Measurements from ENCODE around the gene CLDN5.
"Not testable (repeated sequence)": the region's sequence is repeated elsewhere in the genome, so short reads cannot be mapped to it uniquely, and the experiment has no call there.

CLDN5 gene

DNA sequence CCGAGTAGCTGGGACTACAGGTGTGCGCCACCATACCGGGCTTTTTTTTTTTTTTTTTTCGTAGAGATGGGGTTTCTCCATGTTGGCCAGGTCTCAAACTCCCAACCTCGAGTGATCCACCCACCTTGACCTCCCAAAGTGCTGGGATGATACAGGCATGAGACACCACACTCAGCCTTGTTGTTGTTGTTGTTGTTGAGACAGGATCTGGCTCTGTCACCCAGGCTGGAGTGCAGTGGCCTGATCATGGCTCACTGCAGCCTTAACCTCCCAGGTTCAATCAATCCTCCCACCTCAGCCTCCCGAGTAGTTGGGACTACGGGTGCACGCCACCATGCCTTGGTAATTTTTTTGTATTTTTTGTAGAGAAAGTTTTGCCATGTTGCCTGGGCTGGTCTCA is 23.4 kb upstream of the CLDN5 start:
- no peak for DNase-seq

DNA sequence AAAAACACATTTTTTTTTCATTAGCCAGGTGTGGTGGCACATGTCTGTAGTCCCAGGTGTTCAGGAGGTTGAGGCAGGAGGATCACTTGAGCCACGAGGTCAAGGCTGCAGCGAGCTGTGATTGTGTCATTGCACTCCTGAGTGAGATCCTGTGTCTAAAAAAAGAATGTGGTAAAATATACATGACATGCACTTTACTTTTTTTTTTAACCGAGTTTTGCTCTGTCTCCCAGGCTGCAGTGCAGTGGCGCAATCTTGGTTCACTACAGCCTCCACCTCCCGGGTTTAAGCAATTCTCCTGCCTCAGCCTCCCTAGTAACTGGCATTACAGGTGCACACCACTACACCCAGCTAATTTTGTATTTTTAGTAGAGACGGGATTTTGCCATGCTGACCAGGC is 22.5 kb upstream of the CLDN5 start:
- DNase-seq = no peak

DNA sequence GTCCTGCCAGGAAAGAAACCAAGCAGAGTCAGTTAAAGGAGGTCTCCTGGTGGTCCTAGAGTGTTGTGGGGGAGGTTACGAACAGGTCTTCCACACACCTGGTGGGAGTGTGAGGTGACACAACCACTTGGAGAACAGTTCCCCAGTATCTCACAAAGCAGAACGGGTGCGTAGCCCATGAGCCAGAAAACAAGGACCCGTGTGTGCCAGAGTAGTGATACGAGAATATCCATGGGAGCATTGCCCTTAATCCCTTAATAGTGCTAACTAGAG is 21.7 kb upstream of the CLDN5 start:
- no peak for DNase-seq

DNA sequence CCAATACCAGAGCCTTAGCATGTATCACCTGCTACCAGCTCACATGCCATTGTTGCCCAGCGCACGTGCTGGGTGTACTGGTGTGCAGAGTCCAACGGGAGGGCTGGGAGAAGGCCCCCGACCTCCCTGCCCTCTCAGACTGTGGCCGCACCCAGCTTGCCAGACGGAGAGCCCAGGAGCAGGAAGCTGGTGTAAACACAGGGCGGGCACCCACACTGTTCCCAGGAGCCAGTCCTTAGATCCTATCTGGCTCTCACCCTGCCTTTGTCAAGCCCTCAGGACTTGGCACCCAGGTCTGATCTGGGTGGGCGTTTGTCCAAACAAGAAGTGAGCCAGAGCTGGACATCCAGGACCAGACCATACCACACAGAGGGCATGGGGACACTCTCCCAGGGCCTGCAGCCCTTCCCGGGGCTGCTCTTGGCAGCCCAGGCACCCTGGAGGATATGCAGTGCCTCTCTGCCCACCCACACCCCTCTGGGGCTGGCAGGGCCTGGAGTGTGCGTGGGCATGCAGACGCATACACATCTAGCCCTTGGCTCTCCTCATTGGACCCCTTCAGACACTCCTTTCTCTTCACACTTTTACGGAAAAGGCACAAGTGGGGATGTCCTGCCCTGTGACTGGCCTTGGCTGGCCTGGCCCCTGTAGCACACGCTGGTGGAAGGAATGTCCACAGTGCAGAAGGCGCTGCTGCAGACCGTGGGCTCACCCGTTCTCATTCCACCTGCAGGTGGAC is 19.9 kb upstream of the CLDN5 start:
- no peak for DNase-seq

DNA sequence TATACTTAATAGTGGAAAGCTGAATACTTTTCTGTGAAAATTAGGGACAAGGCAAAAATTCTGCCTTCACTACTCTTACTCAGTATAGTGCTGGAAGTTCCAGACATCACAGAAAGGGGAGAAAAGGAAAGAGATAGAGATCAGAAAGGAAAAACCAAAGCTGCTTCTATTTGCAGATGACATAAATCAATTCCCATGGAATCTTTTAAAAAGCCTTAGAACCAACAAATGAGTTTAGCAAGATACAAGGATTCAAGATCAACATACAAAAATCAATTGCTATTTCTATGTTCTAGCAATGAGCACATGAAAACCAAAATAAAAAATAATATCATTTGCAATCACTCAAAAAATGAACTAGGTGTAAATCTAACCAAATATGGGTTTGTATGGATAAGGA is 16.2 kb upstream of the CLDN5 start:
- DNase-seq = no peak

DNA sequence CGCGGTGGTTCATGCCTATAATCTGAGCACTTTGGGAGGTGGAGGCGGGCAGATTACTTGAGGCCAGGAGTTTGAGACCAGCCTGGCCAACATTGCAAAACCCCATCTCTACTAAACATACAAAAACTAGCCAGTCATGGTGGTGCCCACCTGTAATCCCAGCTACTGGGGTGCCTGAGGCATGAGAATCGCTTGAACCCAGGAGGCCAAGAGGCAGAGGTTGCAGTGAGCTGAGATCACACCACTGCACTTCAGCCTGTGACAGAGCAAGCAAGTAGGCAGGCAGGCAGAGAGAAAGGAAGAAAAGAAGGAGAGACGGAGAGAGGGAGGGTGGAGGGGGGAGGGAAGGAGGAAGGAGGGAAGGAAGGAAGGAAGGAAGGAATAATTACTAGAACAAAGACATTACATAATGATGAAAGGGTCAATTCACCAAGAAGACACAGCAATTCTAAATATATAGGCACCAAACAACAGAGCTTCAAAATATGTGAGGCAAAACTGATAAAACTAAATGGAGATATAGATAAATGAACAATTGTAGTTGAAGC is 13.8 kb upstream of the CLDN5 start:
- DNase-seq = no peak

DNA sequence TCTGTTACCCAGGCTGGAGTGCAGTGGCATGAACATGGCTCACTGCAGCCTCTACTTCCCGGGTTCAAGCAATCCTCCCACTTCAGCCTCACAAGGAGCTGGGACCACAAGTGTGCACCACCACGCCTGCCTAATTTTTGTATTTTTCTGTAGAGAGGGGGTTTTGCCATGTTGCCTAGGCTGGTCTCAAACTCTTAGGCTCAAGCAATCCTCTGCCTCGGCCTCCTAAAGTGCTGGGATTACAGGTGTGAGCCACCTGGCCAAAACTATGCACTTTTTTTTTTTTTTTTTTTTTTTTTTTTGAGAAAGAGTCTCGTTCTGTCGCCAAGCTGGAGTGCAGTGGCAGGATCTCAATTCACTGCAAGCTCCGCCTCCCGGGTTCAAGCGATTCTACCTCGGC is 12.4 kb upstream of the CLDN5 start:
- no peak for DNase-seq

DNA sequence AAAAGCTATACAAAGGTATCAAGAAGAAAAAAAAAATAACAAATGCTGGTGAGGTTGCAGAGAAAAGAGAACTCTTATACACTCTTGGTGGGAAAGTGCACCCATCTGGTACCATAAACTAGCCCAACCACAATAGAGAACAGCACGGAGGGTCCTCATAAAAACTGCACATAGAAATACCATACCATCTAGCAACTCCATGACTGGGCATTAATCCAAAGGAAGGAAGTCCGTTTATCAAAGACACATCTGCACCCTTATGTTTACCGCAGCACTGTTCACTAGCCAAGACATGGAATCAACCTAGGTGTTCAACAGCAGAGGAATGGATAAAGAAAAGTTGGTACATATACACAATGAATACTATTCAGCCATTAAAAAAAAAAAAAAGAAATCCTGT is 10.8 kb upstream of the CLDN5 start:
- no peak for DNase-seq

DNA sequence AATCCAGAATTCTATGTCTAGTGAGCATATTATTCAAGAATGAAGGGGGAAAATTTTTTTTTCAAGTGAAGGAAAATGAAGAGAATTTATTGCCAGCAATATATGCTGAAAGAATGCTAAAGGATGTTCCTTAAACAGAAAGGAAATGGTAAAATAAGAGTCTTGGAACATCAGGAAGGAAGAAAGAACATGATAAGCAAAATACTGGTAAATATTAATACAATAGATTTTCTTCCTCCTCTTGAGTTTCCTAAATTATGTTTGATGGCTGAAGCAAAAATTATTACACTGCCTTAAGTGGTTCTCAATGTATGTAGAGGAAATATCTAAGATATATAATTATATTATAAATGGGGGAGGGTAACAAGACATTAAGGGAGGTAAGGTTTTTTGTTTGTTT is 9.6 kb upstream of the CLDN5 start:
- no peak for DNase-seq

DNA sequence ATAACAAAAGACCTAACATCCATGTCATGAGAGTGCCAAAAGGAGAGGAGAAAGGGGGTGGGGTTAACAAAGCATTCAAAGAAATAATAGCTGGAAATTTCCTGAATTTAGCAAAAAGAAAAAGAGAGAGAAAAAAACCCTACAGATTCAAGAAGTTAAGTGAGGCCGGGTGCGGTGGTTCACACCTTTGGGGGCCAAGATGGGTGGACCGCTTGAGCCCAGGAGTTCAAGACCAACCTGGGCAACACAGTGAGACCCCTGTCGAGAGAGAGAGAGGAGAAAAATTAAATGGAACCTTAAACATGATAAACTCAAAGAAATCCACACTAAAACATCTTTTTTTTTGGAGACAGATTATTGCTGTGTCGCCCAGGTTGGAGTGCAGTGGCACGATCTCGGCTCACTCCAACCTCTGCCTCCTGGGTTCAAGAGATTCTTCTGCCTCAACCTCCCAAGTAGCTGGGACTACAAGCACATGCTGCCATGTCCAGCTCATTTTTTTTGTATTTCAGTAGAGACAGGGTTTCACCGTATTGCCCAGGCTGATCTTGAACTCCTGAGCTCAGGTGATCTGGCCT is 8.9 kb upstream of the CLDN5 start:
- DNase-seq = no peak

DNA sequence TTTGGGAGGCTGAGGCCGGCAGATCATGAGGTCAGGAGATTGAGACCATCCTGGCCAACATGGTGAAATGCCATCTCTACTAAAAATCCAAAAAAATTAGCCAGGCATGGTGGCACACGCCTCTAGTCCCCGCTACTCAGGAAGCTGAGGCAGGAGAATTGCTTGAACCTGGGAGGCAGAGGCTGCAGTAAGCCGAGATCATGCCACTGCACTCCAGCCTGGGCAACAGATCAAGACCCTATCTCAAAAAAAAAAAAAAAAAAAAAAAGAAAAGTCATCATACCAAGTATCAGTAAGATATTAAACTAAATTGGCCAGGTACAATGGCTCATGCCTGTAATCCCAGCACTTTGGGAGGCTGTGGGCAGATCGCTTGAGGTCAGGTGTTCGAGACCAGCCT is 7.1 kb upstream of the CLDN5 start:
- DNase-seq = not testable (repeated sequence)

DNA sequence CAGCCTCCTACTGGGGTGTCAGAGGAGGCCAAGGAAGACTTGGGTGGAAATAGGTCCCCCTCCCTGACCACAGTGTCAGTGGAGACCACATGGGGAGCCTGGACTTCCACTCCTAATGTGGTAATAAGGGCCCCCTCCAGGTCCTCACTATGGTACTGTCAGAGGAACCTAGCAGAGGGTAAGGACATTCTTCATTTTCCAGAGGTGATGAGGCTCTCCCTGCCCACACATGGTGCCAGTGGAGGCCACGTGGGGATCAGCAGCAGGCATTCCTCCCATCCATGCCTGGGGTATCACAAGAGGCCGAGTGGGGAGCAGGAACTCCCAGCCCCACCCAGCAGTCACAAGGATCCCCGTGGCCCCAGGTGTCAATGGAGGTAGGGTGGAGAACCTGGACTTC is 6.5 kb upstream of the CLDN5 start:
- DNase-seq = no peak

DNA sequence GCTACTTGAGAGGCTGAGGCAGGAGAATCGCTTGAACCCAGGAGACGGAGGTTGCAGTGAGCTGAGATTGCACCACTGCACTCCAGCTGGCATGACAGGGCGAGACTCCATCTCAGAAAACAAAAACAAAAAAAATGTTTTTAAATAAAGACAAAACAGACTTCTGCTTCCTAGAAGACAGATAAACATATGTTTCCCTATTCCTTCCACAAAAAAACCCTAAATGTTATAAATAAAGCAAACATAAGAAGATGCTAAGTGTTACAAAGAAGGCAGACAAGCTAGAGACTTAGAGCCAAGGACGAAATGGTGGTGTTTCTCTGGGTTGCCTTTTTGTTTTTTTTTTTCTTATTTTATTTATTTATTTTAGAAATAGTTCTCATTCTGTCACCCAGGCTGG is 5.6 kb upstream of the CLDN5 start:
- DNase-seq = no peak

DNA sequence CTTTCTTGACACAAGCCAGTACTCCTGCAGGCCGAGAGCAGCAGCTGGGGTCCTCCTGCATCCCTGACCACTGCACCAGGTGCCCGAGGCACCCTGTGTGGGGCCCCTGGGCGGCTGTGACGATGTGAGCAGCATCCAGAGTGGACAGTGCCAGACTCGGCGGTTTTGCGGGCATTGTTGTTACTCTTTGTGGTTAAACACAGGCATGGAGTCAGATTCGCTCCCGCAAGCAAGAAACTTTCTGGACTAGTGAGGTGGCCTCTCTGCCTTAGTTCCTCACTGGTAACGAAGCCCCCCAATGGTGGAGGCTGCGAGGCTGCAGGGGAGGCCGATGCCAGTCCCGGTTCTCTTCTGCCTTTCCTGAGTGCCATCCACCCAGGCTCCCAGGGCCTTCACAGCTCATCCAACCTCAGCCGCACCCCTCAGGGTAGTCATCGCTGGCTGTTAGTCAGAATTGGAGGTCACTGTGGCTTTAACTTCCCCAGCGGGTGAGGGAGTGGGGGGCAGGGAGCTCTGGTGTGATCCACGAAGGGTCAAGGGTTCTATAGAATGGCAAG is 3.7 kb upstream of the CLDN5 start:
- DNase-seq = no peak

DNA sequence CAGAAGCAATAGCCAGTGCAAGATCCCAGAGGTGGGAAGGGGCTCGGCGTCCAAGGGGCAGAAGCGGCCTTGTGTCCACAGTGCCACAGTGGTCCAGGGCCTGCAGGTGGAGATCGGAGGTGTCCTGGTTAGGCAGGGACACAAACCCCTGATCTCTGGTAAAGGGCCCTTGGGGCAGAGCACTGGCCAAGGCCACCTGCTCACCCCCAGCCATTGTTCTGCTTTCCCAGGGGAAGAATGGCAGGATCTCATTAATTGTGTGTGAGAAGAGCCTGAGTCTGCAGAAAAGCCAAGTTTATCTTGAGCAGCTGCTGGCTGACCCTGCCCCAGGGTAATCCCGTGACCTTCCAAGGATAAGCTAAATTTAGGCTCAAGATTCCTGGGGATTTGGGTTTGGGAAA is 3.1 kb upstream of the CLDN5 start:
- no peak for DNase-seq

DNA sequence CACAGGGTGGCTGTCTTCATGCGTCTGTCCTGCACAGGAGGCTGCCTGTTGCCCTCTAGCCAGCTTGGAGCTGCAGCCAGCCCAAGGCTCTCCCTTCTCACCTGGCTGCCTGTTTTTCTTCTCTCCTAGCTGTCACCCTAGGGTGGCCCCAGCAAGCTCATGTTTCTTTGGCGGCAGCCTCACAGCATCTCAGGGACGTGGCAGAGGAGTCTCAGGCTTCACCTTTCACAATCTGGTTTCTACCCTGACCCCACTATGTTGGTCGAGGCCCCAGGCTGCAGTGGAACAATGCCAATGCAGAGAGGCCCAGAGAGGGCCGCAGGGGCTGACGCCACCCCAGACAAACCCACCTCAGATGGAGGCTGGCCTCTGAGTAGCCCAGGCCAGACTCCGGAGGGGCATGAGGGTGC is 2.5 kb upstream of the CLDN5 start:
- no peak for DNase-seq

DNA sequence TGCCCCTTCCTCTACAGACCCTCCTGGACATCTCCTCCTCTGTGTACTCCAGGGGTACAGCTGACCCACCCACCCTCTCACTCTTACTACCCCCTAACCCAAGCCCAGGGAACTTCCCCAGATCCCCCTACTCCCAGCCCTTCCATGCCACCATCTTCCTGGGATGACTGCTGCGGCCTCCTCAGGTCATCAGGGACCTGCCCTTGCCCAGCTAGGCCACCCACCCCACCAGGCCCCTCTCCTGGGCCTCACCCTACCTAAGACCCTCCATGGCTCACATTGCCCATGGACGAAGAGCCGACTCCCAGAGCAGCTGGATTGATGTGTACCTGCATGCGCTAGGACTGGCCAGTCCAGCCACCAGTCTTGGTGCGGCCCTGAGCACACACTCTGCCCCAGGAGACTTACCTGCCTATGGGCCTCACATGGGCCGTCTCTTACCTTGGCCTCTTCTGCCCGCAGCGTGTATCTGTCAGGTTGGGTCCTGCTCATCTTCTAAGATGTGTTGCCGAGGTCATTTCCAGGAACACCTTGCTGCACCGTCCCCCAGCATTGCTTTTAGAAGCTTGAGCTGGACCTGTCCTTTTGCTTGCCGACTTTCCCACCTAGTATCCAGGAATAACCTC is 2.0 kb upstream of the CLDN5 start:
- no peak for DNase-seq

DNA sequence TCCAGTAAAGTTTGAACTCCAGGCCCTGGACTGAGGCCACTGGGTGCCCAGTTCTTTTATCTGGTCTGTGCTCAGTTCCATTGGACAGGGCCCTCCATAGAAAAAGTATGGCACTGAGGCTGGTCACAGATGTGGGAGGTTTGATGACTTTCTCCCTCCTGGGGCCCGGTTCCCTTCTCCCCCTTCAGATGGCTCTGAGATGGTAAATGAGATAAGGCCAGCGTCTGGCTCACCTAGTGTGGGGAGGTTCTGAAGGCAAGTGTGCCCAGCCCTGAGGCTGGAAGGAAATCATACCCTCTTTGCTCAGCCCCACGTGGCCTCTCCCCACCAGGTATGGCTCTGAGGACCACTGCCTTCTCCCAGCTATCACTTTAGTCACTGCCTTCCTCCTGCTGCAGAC is 1.5 kb upstream of the CLDN5 start:
- no peak for DNase-seq

DNA sequence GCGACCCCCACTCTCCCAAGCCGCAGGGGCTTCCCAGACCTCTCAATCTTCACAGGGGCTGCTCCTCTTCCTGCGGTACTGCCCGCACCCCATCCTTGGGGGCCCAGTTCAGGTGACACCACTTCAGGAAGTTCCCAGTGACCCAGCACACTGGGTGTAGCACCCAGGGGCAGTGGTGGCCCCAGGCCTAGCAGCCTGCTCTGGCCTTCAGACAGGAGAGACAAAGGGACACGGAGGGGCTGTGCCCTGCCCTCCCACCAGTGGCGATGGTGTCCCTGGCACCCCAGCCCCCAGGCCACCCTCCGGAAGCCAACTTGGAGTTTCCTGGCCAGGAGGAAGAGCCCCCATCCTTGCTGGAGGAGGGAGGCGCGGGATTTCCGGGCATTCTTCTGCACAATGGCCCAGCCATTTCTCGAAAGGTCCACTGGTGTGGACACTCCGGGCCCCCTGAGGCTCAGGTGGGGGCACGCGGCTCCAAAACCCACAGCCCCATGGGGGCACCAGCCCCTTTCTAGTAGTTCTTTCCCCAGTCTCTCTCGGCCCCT is 978 bp upstream of the CLDN5 start:
- DNase-seq = no peak

DNA sequence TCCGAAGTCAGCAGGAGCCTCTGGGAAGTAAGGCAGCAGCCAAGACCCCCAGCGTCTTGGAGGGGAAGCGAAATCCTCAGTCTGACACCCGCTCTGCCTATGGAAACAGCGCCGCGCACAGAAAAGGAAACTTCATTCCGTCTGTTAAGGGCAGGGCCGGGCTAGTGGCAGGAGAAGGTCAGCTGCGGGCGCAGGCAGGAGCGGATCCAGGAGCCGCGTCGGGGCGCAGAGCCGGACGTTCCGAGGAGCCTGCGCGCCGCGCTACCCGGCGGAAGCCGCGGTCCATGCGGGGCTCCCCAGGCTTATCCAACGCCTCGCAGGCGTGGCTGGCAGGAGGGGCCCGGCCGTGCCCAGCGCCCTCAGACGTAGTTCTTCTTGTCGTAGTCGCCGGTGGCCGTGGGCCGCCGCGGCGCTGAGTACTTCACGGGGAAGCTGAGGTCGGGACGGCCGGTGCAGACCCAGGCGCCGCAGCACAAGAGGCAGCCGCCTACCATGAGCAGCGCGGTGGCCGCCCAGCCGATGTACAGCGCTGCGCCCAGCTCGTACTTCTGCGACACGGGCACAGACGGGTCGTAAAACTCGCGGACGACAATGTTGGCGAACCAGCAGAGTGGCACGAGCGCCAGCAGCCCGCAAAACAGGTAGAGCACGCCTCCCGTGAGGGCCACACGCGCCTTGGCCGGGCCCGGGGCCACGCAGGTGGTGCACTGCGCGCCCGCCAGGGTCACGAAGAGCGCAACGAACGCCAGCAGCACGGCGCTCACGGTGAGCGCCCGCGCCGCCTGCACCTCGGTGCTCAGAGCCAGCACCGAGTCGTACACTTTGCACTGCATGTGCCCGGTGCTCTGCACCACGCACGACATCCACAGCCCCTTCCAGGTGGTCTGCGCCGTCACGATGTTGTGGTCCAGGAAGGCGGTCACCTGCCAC is 705 bp downstream of the CLDN5 start:
- no peak for DNase-seq

DNA sequence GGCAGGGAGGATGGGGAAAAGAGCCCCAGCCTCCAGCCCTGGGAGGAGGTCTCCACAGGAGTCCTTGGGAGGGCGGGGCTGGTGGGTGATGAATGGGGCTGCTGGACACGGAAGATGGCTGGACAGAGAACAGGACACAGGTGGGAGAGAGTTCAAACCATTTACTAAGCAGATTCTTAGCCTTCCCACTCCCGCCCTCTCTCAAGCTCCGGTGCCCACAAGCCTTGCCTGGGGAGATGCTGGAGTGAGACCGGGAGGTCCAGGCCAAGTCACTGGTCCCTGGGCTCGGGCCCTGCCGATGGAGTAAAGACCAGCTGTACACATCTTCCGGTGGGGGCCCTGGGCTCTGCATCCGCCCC is 1.4 kb downstream of the CLDN5 start:
- DNase-seq = no peak

DNA sequence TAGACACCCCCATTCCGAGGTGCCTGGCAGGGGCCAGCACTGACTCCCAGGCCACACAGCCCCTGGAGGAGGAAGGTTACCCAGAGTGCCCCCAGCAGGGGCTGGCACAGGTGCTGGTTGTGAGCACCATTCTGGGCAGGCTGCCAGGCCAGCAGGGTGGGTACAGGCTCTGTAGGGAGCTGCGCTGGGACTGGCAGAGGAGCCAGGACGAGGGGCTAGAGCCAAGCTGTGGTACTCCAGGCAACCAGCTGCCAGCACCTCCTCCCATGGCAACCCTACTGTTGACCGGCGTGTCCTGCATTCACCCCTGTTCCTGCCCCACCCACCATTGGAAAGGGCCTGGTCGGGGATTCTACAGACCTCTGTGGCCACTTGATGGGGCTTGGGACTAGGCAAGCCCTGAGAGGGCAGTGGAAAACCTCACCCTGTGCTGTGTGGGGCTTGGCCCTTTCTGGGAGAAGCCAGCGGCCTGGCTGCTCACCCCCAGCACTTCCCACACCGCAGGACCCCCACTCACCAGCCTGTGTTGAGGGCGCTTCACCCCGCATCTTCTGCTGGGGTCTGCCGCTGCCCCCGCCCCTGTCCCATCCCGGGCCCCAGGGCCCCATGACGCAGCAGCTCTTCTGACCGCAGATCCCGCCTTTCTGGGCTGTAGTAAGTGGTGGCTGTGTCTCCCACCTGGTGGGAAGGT is 1.9 kb downstream of the CLDN5 start:
- DNase-seq = no peak
